ENCODE data around the gene UBE2I. TPM values are rescaled to one million over a fixed set of nuclear protein-coding genes. Genes with fewer than 3 reads are reported as not detected.

Gene UBE2I
- total and polyA plus RNA-seq, 2 donors (not counting 1 experiment from before 2014, with no cell fraction given) = 42.1 to 142 TPM

GRCh38 chr16:1333854-1334700 is 24.6 kb downstream of the UBE2I start:
- H3K4me2 ChIP-seq (ENCODE audit: extremely low read depth, insufficient read depth, low read length) = peak overlapping the region; percentile 25
- no peak overlapping the region for H3K4me3 ChIP-seq (replicated peaks in 1 of 4; ENCODE audit: control extremely low read depth in 1 of 4, insufficient read depth in 1 of 4, low read depth in 3 of 4, low read length in 4 of 4)
- no peaks in the 10 kb centered on the region for H3K36me3 ChIP-seq (ENCODE audit: control insufficient read depth, insufficient read depth, low read length)

DNA sequence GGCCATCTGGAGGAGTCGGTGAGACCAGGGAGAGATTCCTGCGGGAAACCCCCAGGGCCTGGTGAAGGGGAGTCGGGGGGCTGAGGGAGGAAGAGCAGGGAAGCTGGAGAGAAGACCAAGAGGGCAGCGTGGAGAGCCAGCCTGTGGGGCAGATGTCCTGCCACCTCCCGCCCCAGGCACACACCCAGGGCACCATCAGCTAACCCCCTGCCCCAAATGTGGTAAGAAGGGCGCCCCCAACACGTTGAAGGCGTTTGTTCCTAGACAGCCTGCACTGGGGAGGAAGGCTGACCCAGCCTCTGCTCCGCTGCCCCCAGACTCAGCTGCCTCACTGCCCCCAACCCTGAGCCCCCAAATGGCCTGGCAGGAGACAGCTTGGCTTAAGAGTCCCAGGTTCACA is 25.3 kb downstream of the UBE2I start:
- Histone ChIP-seq H3K9ac (ENCODE audit: insufficient read depth, low read length) (no peak overlapping the region), H2AFZ (ENCODE audit: low read length) (no peak overlapping the region), H3K4me2 (ENCODE audit: extremely low read depth, insufficient read depth, low read length) (no peak overlapping the region), H4K20me1 (ENCODE audit: control insufficient read depth, extremely low read depth, insufficient read depth, low read length) (no peaks in the 10 kb centered on the region), H3K27me3 (ENCODE audit: control insufficient read depth, insufficient read depth, low read length) (peaks cover 36% of the 10 kb centered on the region), H3K4me3 (replicated peaks in 1 of 4; ENCODE audit: control extremely low read depth in 1 of 4, insufficient read depth in 1 of 4, low read depth in 3 of 4, low read length in 4 of 4) (no peak overlapping the region), H3K27ac (ENCODE audit: insufficient read depth, low read length) (no peak overlapping the region), H3K4me1 (ENCODE audit: control insufficient read depth, extremely low read depth, insufficient read depth, low read length) (peaks cover 7% of the 10 kb centered on the region), H3K36me3 (ENCODE audit: control insufficient read depth, insufficient read depth, low read length) (no peaks in the 10 kb centered on the region), H3K9me3 (ENCODE audit: control insufficient read depth, insufficient read depth, low read depth, low read length) (no peaks in the 10 kb centered on the region), H3K79me2 (ENCODE audit: control insufficient read depth, insufficient read depth, low read length) (no peaks in the 10 kb centered on the region)
- TF ChIP-seq EZH2 (IDR thresholded peaks at IDR 0.05; ENCODE audit: low read length, missing control alignments) = peak; percentile 31
- TF ChIP-seq CTCF (conservative IDR thresholded peaks at IDR 0.05 in 1 of 2, IDR thresholded peaks at IDR 0.05 in 1 of 2; ENCODE audit: low read depth in 1 of 2, low read length in 2 of 2) = no peak
- DNase-seq (ENCODE audit: low read depth in 2 of 2) = no peak

More at GRCh38 chr16:1333854-1334700, 24.6 kb downstream of the UBE2I start:
- Histone ChIP-seq H4K20me1 (ENCODE audit: control insufficient read depth, extremely low read depth, insufficient read depth, low read length) (no peaks in the 10 kb centered on the region), H3K27me3 (ENCODE audit: control insufficient read depth, insufficient read depth, low read length) (peaks cover 36% of the 10 kb centered on the region), H3K4me1 (ENCODE audit: control insufficient read depth, extremely low read depth, insufficient read depth, low read length) (peaks cover 7% of the 10 kb centered on the region), H3K79me2 (ENCODE audit: control insufficient read depth, insufficient read depth, low read length) (no peaks in the 10 kb centered on the region), H3K9me3 (ENCODE audit: control insufficient read depth, insufficient read depth, low read depth, low read length) (no peaks in the 10 kb centered on the region), H3K9ac (ENCODE audit: insufficient read depth, low read length) (no peak overlapping the region), H2AFZ (ENCODE audit: low read length) (no peak overlapping the region), H3K27ac (ENCODE audit: insufficient read depth, low read length) (no peak overlapping the region)
- DNase-seq (ENCODE audit: low read depth in 2 of 2) = no peak
- TF ChIP-seq EZH2 (IDR thresholded peaks at IDR 0.05; ENCODE audit: low read length, missing control alignments) (no peak), CTCF (conservative IDR thresholded peaks at IDR 0.05 in 1 of 2, IDR thresholded peaks at IDR 0.05 in 1 of 2; ENCODE audit: low read depth in 1 of 2, low read length in 2 of 2) (no peak)

DNA sequence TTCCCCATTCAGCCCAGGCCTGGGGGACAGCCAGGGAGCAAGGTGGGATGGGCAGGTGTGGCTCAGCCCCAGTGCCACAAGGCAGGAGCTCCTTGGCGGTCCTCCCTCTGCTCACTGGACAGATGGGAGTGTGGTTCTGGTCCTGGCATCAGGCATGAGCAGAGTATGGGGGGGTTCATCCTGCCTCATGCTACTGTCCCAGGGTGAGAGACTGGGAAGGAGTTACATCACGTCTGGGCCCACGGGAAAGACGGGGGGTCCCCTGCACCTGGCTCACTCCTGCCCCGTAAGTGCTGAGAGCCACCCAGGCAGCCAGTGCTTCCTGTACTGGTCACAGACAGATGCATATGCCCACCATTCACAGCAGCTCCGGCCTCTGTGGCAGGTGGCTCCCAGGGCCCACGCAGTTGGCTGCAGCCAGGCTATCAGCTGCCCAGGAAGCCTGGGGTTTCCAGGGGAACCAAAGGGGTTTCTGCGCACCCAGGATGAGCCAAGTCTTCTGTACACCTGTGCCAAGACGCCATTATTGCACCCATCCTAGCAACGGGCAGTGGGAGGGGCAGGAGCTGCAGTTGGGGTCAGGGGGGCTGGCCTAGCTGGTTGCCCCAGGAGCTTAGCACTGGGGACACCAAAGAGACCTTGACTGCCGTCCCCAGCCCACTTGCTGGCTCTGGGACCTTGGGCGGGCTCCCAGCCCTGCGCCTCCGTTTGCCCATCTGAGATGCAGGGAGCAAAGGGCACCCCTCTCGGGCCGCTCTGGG is 26.0 kb downstream of the UBE2I start:
- Histone ChIP-seq H3K36me3 (ENCODE audit: control insufficient read depth, insufficient read depth, low read length) (no peaks in the 10 kb centered on the region), H3K9me3 (ENCODE audit: control insufficient read depth, insufficient read depth, low read depth, low read length) (no peaks in the 10 kb centered on the region), H4K20me1 (ENCODE audit: control insufficient read depth, extremely low read depth, insufficient read depth, low read length) (no peaks in the 10 kb centered on the region), H2AFZ (ENCODE audit: low read length) (no peak overlapping the region), H3K27ac (ENCODE audit: insufficient read depth, low read length) (no peak overlapping the region), H3K27me3 (ENCODE audit: control insufficient read depth, insufficient read depth, low read length) (peaks cover 36% of the 10 kb centered on the region), H3K79me2 (ENCODE audit: control insufficient read depth, insufficient read depth, low read length) (no peaks in the 10 kb centered on the region), H3K4me3 (replicated peaks in 1 of 4; ENCODE audit: control extremely low read depth in 1 of 4, insufficient read depth in 1 of 4, low read depth in 3 of 4, low read length in 4 of 4) (no peak overlapping the region), H3K4me2 (ENCODE audit: extremely low read depth, insufficient read depth, low read length) (no peak overlapping the region), H3K9ac (ENCODE audit: insufficient read depth, low read length) (no peak overlapping the region), H3K4me1 (ENCODE audit: control insufficient read depth, extremely low read depth, insufficient read depth, low read length) (peaks cover 7% of the 10 kb centered on the region)
- TF ChIP-seq EZH2 (IDR thresholded peaks at IDR 0.05; ENCODE audit: low read length, missing control alignments) (no peak), CTCF (conservative IDR thresholded peaks at IDR 0.05 in 1 of 2, IDR thresholded peaks at IDR 0.05 in 1 of 2; ENCODE audit: low read depth in 1 of 2, low read length in 2 of 2) (no peak)
- no peak for DNase-seq (ENCODE audit: low read depth in 2 of 2)

Data from fibroblast of lung (primary cell).